ENCODE measurements around the gene ADAM19.

The ADAM19 gene

GRCh38 chr5:157575381-157576020, at the start of gene ADAM19:
TSS of gene ADAM19 (minus strand) at chr5:157575775. CDS start at chr5:157575696, 79 bp downstream.
- no peaks in the 10 kb centered on the region for H3K9me3 ChIP-seq (ENCODE audit: control insufficient read depth in 2 of 2, low read length in 2 of 2)
- H3K27me3 ChIP-seq (ENCODE audit: control insufficient read depth in 2 of 2, insufficient read depth in 2 of 2, low read length in 2 of 2) = no peaks in the 10 kb centered on the region
- no peaks in the 10 kb centered on the region for H3K36me3 ChIP-seq (ENCODE audit: control insufficient read depth in 2 of 2, insufficient read depth in 2 of 2, low read length in 2 of 2)
- peaks cover 13% of the 10 kb centered on the region in 2 donors for H3K4me1 ChIP-seq (ENCODE audit: control insufficient read depth in 2 of 2, insufficient read depth in 2 of 2, low read length in 2 of 2)
- peak within 1 kb of the TSS; percentile 72 to 73 for H3K4me3 ChIP-seq (ENCODE audit: low read length in 2 of 2)
- peak within 1 kb of the TSS; percentile 76 to 86 for H3K9ac ChIP-seq (ENCODE audit: low read depth in 1 of 2, low read length in 2 of 2)
- H3K27ac ChIP-seq (ENCODE audit: low read depth in 2 of 2, low read length in 2 of 2) = peak within 1 kb of the TSS; percentile 77 to 82

- Histone ChIP-seq H3K9ac (ENCODE audit: low read depth in 1 of 2, low read length in 2 of 2) (no peak overlapping the region), H3K4me3 (ENCODE audit: low read length in 2 of 2) (peak overlapping the region in 1 of 2 donors; percentile 41), H3K27me3 (ENCODE audit: control insufficient read depth in 2 of 2, insufficient read depth in 2 of 2, low read length in 2 of 2) (no peaks in the 10 kb centered on the region), H3K36me3 (ENCODE audit: control insufficient read depth in 2 of 2, insufficient read depth in 2 of 2, low read length in 2 of 2) (no peaks in the 10 kb centered on the region), H3K27ac (ENCODE audit: low read depth in 2 of 2, low read length in 2 of 2) (no peak overlapping the region), H3K9me3 (ENCODE audit: control insufficient read depth in 2 of 2, low read length in 2 of 2) (no peaks in the 10 kb centered on the region), H3K4me1 (ENCODE audit: control insufficient read depth in 2 of 2, insufficient read depth in 2 of 2, low read length in 2 of 2) (no peaks in the 10 kb centered on the region)
These were observed 48.6 kb upstream of the ADAM19 start for GRCh38 chr5:157624144-157624543.

- H3K36me3 ChIP-seq (ENCODE audit: control insufficient read depth in 2 of 2, insufficient read depth in 2 of 2, low read length in 2 of 2) = no peaks in the 10 kb centered on the region
- H3K4me1 ChIP-seq (ENCODE audit: control insufficient read depth in 2 of 2, insufficient read depth in 2 of 2, low read length in 2 of 2) = no peaks in the 10 kb centered on the region
- no peaks in the 10 kb centered on the region for H3K9me3 ChIP-seq (ENCODE audit: control insufficient read depth in 2 of 2, low read length in 2 of 2)
These were observed 45.2 kb upstream of the ADAM19 start for GRCh38 chr5:157620776-157621175.

GRCh38 chr5:157618191-157618765, 42.7 kb upstream of the ADAM19 start:
- Histone ChIP-seq H3K36me3 (ENCODE audit: control insufficient read depth in 2 of 2, insufficient read depth in 2 of 2, low read length in 2 of 2) (no peaks in the 10 kb centered on the region), H3K4me3 (ENCODE audit: low read length in 2 of 2) (no peak overlapping the region), H3K4me1 (ENCODE audit: control insufficient read depth in 2 of 2, insufficient read depth in 2 of 2, low read length in 2 of 2) (peaks cover 2% of the 10 kb centered on the region in 2 donors), H3K9ac (ENCODE audit: low read depth in 1 of 2, low read length in 2 of 2) (no peak overlapping the region), H3K27ac (ENCODE audit: low read depth in 2 of 2, low read length in 2 of 2) (no peak overlapping the region), H3K9me3 (ENCODE audit: control insufficient read depth in 2 of 2, low read length in 2 of 2) (no peaks in the 10 kb centered on the region), H3K27me3 (ENCODE audit: control insufficient read depth in 2 of 2, insufficient read depth in 2 of 2, low read length in 2 of 2) (no peaks in the 10 kb centered on the region)

More at GRCh38 chr5:157620776-157621175, 45.2 kb upstream of the ADAM19 start:
- Histone ChIP-seq H3K4me3 (ENCODE audit: low read length in 2 of 2) (no peak overlapping the region), H3K27ac (ENCODE audit: low read depth in 2 of 2, low read length in 2 of 2) (no peak overlapping the region), H3K9ac (ENCODE audit: low read depth in 1 of 2, low read length in 2 of 2) (no peak overlapping the region), H3K27me3 (ENCODE audit: control insufficient read depth in 2 of 2, insufficient read depth in 2 of 2, low read length in 2 of 2) (no peaks in the 10 kb centered on the region)

- Histone ChIP-seq H3K4me3 (ENCODE audit: low read length in 2 of 2) (no peak overlapping the region), H3K27me3 (ENCODE audit: control insufficient read depth in 2 of 2, insufficient read depth in 2 of 2, low read length in 2 of 2) (no peaks in the 10 kb centered on the region), H3K9ac (ENCODE audit: low read depth in 1 of 2, low read length in 2 of 2) (no peak overlapping the region), H3K36me3 (ENCODE audit: control insufficient read depth in 2 of 2, insufficient read depth in 2 of 2, low read length in 2 of 2) (no peaks in the 10 kb centered on the region), H3K27ac (ENCODE audit: low read depth in 2 of 2, low read length in 2 of 2) (no peak overlapping the region), H3K9me3 (ENCODE audit: control insufficient read depth in 2 of 2, low read length in 2 of 2) (no peaks in the 10 kb centered on the region), H3K4me1 (ENCODE audit: control insufficient read depth in 2 of 2, insufficient read depth in 2 of 2, low read length in 2 of 2) (peaks cover 2% of the 10 kb centered on the region in 2 donors)
These were observed 41.2 kb upstream of the ADAM19 start for GRCh38 chr5:157616785-157617184.

- Histone ChIP-seq H3K4me1 (ENCODE audit: control insufficient read depth in 2 of 2, insufficient read depth in 2 of 2, low read length in 2 of 2) (peaks cover 2 to 4% of the 10 kb centered on the region in 2 donors), H3K4me3 (ENCODE audit: low read length in 2 of 2) (no peak overlapping the region), H3K9me3 (ENCODE audit: control insufficient read depth in 2 of 2, low read length in 2 of 2) (no peaks in the 10 kb centered on the region), H3K27ac (ENCODE audit: low read depth in 2 of 2, low read length in 2 of 2) (peak overlapping the region in 1 of 2 donors; percentile 23), H3K9ac (ENCODE audit: low read depth in 1 of 2, low read length in 2 of 2) (no peak overlapping the region), H3K27me3 (ENCODE audit: control insufficient read depth in 2 of 2, insufficient read depth in 2 of 2, low read length in 2 of 2) (no peaks in the 10 kb centered on the region), H3K36me3 (ENCODE audit: control insufficient read depth in 2 of 2, insufficient read depth in 2 of 2, low read length in 2 of 2) (no peaks in the 10 kb centered on the region)
These were observed 38.0 kb upstream of the ADAM19 start for GRCh38 chr5:157613385-157614245.

GRCh38 chr5:157612581-157612980, 37.0 kb upstream of the ADAM19 start:
- Histone ChIP-seq H3K4me3 (ENCODE audit: low read length in 2 of 2) (no peak overlapping the region), H3K27me3 (ENCODE audit: control insufficient read depth in 2 of 2, insufficient read depth in 2 of 2, low read length in 2 of 2) (no peaks in the 10 kb centered on the region), H3K27ac (ENCODE audit: low read depth in 2 of 2, low read length in 2 of 2) (no peak overlapping the region), H3K36me3 (ENCODE audit: control insufficient read depth in 2 of 2, insufficient read depth in 2 of 2, low read length in 2 of 2) (no peaks in the 10 kb centered on the region), H3K4me1 (ENCODE audit: control insufficient read depth in 2 of 2, insufficient read depth in 2 of 2, low read length in 2 of 2) (peaks cover 2 to 9% of the 10 kb centered on the region in 2 donors), H3K9me3 (ENCODE audit: control insufficient read depth in 2 of 2, low read length in 2 of 2) (no peaks in the 10 kb centered on the region), H3K9ac (ENCODE audit: low read depth in 1 of 2, low read length in 2 of 2) (no peak overlapping the region)

- H3K27me3 ChIP-seq (ENCODE audit: control insufficient read depth in 2 of 2, insufficient read depth in 2 of 2, low read length in 2 of 2) = no peaks in the 10 kb centered on the region
- peaks cover 2 to 9% of the 10 kb centered on the region in 2 donors for H3K4me1 ChIP-seq (ENCODE audit: control insufficient read depth in 2 of 2, insufficient read depth in 2 of 2, low read length in 2 of 2)
- H3K36me3 ChIP-seq (ENCODE audit: control insufficient read depth in 2 of 2, insufficient read depth in 2 of 2, low read length in 2 of 2) = no peaks in the 10 kb centered on the region
- no peak overlapping the region for H3K9ac ChIP-seq (ENCODE audit: low read depth in 1 of 2, low read length in 2 of 2)
- H3K4me3 ChIP-seq (ENCODE audit: low read length in 2 of 2) = no peak overlapping the region
- peak overlapping the region in 1 of 2 donors; percentile 34 for H3K27ac ChIP-seq (ENCODE audit: low read depth in 2 of 2, low read length in 2 of 2)
- H3K9me3 ChIP-seq (ENCODE audit: control insufficient read depth in 2 of 2, low read length in 2 of 2) = no peaks in the 10 kb centered on the region
These were observed 36.2 kb upstream of the ADAM19 start for GRCh38 chr5:157611571-157612476.

- Histone ChIP-seq H3K9me3 (ENCODE audit: control insufficient read depth in 2 of 2, low read length in 2 of 2) (no peaks in the 10 kb centered on the region), H3K36me3 (ENCODE audit: control insufficient read depth in 2 of 2, insufficient read depth in 2 of 2, low read length in 2 of 2) (no peaks in the 10 kb centered on the region), H3K9ac (ENCODE audit: low read depth in 1 of 2, low read length in 2 of 2) (no peak overlapping the region), H3K4me1 (ENCODE audit: control insufficient read depth in 2 of 2, insufficient read depth in 2 of 2, low read length in 2 of 2) (peaks cover 2 to 9% of the 10 kb centered on the region in 2 donors), H3K4me3 (ENCODE audit: low read length in 2 of 2) (no peak overlapping the region), H3K27me3 (ENCODE audit: control insufficient read depth in 2 of 2, insufficient read depth in 2 of 2, low read length in 2 of 2) (no peaks in the 10 kb centered on the region), H3K27ac (ENCODE audit: low read depth in 2 of 2, low read length in 2 of 2) (no peak overlapping the region)
These were observed 35.4 kb upstream of the ADAM19 start for GRCh38 chr5:157610990-157611389.
